Gastroesophageal sphincter (tissue), 4 donors: ENCODE results near the gene MAP6. TPM values are rescaled to one million over a fixed set of nuclear protein-coding genes. Genes with fewer than 3 reads are reported as not detected.

Experiments
- ATAC-seq: fragments of 150-250 bp; one replicate; pipeline ENCODE4 v1.9.1; 2016; ENCODE audit warnings: mild to moderate bottlenecking, moderate library complexity
- H3K27ac ChIP-seq, 4 donors: fragments of 200-600 bp; sonication (generic) in 3 of 4; 1 replicate in 3 of 4; 2 replicates in 1 of 4; pipeline ENCODE4 v1.5.1; 2016 to 2019
- H3K27me3 ChIP-seq: fragments of 200-600 bp; sonication (generic); one replicate; pipeline ENCODE4 v1.5.1; 2019
- H3K36me3 ChIP-seq, 2 donors: fragments of 200-600 bp; sonication (generic); one replicate each; pipeline ENCODE4 v1.5.1; 2019; ENCODE audit warnings: control low read depth in 1 of 2
- H3K4me1 ChIP-seq, 3 donors: fragments of 200-600 bp; sonication (generic); 1 replicate in 2 of 3; 2 replicates in 1 of 3; pipeline ENCODE4 v1.5.1; 2016 to 2019; ENCODE audit warnings: control low read depth in 2 of 3
- H3K4me3 ChIP-seq, 2 donors: fragments of 200-600 bp; sonication (generic); one replicate each; pipeline ENCODE4 v1.5.1; 2019; ENCODE audit warnings: mild to moderate bottlenecking in 1 of 2, moderate library complexity in 1 of 2
- H3K9me3 ChIP-seq, 3 donors: fragments of 200-600 bp; sonication (generic); one replicate each; pipeline ENCODE4 v1.5.1; 2017 to 2019; ENCODE audit warnings: control low read depth in 2 of 3
- EP300 ChIP-seq: sonication (generic); formaldehyde crosslinking; IDR thresholded peaks from one replicate; pipeline ENCODE4 v1.6.1; 2017; ENCODE audit warnings: antibody characterized with exemption, mild to moderate bottlenecking
- POLR2A ChIP-seq, 2 donors: fragments of 450-650 bp; IDR thresholded peaks; one replicate each; pipeline ENCODE4 v1.6.1; 2017; ENCODE audit warnings: antibody characterized with exemption in 2 of 2, mild to moderate bottlenecking in 2 of 2, moderate library complexity in 1 of 2
- POLR2AphosphoS5 ChIP-seq: sonication (generic); formaldehyde crosslinking; IDR thresholded peaks from one replicate; pipeline ENCODE4 v1.6.1; 2017; ENCODE audit warnings: antibody characterized with exemption
- WGBS, 2 donors: methylation state at CpG; one replicate each; pipeline ENCODE4 v1.1.5; 2018; ENCODE audit warnings: low coverage in 1 of 2; 5-methylcytosine and 5-hydroxymethylcytosine counted together
- total RNA-seq, 4 donors: library from RNA; depleted of rRNA; stranded (reverse); fragments of >200 nt; gene quantifications; one replicate each; pipeline ENCODE4 v1.1.0, GENCODE V29; 2016
- TF ChIP-seq, protein P1 (sequence below), 4 experiments: fragments of 200-600 bp in 2 of 4; fragments of 450-650 bp in 2 of 4; sonication (generic) in 1 of 4; IDR thresholded peaks; one replicate each; pipeline ENCODE4 v1.5.1; 2017 to 2019; ENCODE audit warnings: antibody characterized with exemption in 4 of 4, mild to moderate bottlenecking in 2 of 4, moderate library complexity in 2 of 4

Gene MAP6
- total RNA-seq, 4 donors from 2014 or later: 23.3 to 35.5 (median 25.5) TPM

DNA sequence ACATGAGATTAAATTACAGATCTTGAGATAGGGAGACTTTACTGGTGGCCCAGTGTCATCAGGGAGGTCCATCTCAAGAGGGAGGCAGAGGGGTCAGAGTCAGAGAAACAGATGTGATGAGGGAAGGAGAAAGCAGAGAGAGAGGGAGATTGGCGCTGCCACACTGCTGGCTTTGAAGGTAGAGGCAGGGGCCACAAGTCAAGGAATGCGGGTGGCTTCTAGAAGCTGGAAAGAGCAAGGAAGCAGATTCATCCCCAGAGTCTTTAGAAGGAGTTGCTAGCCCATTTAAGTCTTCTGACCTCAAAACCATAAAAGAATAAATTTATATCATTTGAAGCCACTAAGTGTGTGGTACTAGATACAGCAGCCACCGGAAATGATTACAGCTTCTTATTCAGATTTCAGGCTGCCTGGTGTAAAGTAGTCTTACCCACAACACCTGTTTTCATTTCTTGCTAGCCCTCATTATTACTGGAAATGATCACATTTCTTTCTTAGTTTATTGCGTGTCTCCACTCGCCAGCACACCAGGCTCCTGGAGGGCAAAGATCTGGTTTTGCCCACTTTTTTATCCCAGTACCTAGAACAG is 119.4 kb downstream of the MAP6 start:
- H3K4me3 ChIP-seq: no peak overlapping the region
- H3K9me3 ChIP-seq: no peaks in the 10 kb centered on the region
- H3K27me3 ChIP-seq: no peaks in the 10 kb centered on the region
- TF ChIP-seq, protein P1, sequence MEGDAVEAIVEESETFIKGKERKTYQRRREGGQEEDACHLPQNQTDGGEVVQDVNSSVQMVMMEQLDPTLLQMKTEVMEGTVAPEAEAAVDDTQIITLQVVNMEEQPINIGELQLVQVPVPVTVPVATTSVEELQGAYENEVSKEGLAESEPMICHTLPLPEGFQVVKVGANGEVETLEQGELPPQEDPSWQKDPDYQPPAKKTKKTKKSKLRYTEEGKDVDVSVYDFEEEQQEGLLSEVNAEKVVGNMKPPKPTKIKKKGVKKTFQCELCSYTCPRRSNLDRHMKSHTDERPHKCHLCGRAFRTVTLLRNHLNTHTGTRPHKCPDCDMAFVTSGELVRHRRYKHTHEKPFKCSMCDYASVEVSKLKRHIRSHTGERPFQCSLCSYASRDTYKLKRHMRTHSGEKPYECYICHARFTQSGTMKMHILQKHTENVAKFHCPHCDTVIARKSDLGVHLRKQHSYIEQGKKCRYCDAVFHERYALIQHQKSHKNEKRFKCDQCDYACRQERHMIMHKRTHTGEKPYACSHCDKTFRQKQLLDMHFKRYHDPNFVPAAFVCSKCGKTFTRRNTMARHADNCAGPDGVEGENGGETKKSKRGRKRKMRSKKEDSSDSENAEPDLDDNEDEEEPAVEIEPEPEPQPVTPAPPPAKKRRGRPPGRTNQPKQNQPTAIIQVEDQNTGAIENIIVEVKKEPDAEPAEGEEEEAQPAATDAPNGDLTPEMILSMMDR (IDR thresholded peaks at IDR 0.05): no peak
- TF ChIP-seq POLR2AphosphoS5 (no peak), EP300 (no peak)
- 89 to 94% methylated on average over 3 to 5 of the region's 5 CpGs for WGBS, 2 donors
- peaks cover 0 to 29% (median 14%) of the 10 kb centered on the region in 3 donors for H3K4me1 ChIP-seq
- H3K27ac ChIP-seq: no peak overlapping the region
- no peaks in the 10 kb centered on the region for H3K36me3 ChIP-seq
- ATAC-seq: no peak

DNA sequence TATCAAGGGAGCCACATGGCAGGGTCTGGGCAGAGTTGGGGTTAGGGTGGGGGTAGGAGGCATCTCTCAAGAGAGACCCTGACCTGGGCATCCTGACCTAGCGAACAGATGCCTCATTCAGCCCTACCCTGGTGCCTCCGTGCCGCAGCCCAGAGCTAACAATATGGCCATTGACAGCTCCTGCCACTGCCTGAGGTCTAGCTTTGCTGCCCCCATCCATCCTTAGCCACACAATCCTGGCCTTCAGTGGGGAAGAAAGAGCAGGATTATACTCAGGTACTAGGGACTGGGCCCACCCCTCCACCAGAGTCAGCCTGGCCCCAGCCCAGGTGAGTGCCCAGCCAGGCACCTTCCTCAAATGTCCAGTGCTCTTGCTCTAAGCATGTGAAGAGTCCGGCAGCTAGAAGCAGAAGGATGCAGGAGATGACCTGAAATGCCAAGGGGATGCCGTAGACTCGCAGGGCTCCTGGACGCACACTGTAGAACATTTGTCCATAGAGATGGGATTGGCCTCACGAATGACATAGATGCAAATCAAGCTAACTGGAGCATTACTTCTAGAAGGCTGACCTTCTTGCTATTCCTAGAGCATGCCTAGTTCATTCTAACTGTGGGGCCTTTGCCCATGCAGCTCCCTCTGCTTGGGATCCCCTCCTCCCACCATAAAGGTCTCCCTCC is 120.1 kb downstream of the MAP6 start:
- Histone ChIP-seq H3K4me1 (peaks cover 0 to 22% (median 10%) of the 10 kb centered on the region in 3 donors), H3K9me3 (no peaks in the 10 kb centered on the region), H3K4me3 (no peak overlapping the region), H3K36me3 (no peaks in the 10 kb centered on the region), H3K27ac (no peak overlapping the region), H3K27me3 (no peaks in the 10 kb centered on the region)
- WGBS, 2 donors: 94 to 100% methylated on average over 1 to 4 of the region's 8 CpGs
- ATAC-seq: no peak
- TF ChIP-seq POLR2AphosphoS5: no peak
- TF ChIP-seq EP300: no peak
- TF ChIP-seq, protein P1 (IDR thresholded peaks at IDR 0.05): no peak
- TF ChIP-seq POLR2A (IDR thresholded peaks at IDR 0.05): no peak

DNA sequence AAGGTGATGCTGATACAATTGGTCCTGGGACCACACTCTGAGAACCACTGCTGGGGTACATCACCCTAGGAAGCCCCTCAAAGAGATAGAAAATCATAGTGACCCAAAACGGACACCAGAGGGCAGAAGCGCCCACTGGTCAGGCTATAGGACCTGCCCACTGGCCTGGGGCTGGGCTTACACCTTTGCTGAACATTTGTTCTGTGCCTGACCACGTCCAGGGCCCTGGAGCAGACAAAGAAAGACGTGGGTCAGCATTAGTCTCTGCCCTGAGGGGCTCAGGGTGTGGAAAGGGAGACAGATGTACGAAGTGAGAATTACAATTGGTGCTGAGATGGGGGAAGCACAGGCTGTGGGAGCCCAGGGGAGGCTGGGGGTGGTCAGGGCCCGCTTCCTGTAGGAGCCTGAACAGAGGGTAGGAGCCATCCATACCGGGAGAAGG is 121.2 kb downstream of the MAP6 start:
- peak; percentile 85 for ATAC-seq
- Histone ChIP-seq H3K4me3 (no peak overlapping the region), H3K27me3 (no peaks in the 10 kb centered on the region), H3K27ac (peak overlapping the region in 2 of 4 donors; percentile 54 to 58), H3K36me3 (no peaks in the 10 kb centered on the region), H3K9me3 (no peaks in the 10 kb centered on the region), H3K4me1 (peaks cover 0 to 11% (median 4%) of the 10 kb centered on the region in 3 donors)
- no peak for TF ChIP-seq EP300
- TF ChIP-seq, protein P1 (IDR thresholded peaks at IDR 0.05): peak in 3 of 4 experiments; percentile 89 to 94 (median 91)
- WGBS, 2 donors: 19 to 80% methylated on average over 2 to 7 of the region's 7 CpGs

DNA sequence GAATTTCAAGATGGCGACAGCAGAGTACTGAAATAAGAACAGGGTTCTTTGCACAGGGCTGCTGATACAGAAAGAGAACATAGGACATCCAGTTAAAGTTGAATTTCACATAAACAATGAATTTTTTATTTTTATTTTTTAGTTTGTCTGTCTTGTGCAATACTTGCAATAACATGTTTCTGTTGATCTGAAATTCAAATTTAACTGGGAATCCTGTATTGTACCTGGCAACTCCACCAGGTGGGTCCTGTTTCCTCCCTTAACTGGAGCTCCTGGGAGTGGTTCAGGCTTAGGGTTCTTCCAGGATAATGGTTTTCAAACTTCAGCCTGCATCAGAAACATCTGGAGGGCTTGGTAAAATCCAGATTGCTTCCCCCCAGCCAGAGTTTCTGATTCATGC is 121.7 kb downstream of the MAP6 start:
- Histone ChIP-seq H3K36me3 (no peaks in the 10 kb centered on the region), H3K9me3 (no peaks in the 10 kb centered on the region), H3K4me1 (peaks cover 0 to 11% (median 4%) of the 10 kb centered on the region in 3 donors), H3K27ac (no peak overlapping the region), H3K27me3 (no peaks in the 10 kb centered on the region), H3K4me3 (no peak overlapping the region)
- 83 to 94% methylated on average over 1 of the region's 1 CpG for WGBS, 2 donors
- no peak for TF ChIP-seq EP300
- TF ChIP-seq POLR2A (IDR thresholded peaks at IDR 0.05): no peak
- no peak for TF ChIP-seq POLR2AphosphoS5
- TF ChIP-seq, protein P1 (IDR thresholded peaks at IDR 0.05): no peak
- ATAC-seq: no peak

DNA sequence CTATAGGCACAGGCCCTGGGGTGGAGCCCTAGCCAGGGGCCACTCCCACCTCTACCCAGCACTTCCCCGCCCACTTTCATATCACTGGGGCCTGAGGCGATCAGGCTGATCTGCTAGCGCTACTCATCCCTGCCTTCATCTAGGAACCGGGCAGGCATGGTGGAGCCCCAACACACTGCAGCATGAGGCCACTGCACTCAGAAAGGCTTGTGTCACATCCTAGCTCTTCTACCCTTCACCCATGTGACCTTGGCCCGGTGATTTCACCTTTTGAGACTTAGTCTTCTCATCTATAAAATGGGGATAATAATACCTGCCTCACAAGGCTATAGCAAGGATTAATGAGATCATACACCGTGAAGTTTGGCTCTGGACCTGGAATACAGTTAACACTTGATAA is 125.0 kb downstream of the MAP6 start:
- TF ChIP-seq, protein P1 (IDR thresholded peaks at IDR 0.05): no peak
- TF ChIP-seq POLR2AphosphoS5: no peak
- no peak for TF ChIP-seq EP300
- no peak for TF ChIP-seq POLR2A (IDR thresholded peaks at IDR 0.05)
- ATAC-seq: no peak
- Histone ChIP-seq H3K27me3 (no peaks in the 10 kb centered on the region), H3K36me3 (no peaks in the 10 kb centered on the region), H3K27ac (no peak overlapping the region), H3K4me3 (no peak overlapping the region), H3K9me3 (no peaks in the 10 kb centered on the region), H3K4me1 (peaks cover 0 to 11% (median 4%) of the 10 kb centered on the region in 3 donors)
- WGBS, 2 donors: 91 to 96% methylated on average over 4 to 6 of the region's 6 CpGs
